ENCODE results near the gene COBL. TPM values are rescaled to one million over a fixed set of nuclear protein-coding genes. Genes with fewer than 3 reads are reported as not detected.
A peak's percentile ranks its signal among the peaks of the same experiment; 100 is the strongest.

COBL gene
- total RNA-seq, 1 experiment from 2014 or later: 51.4 TPM

GRCh38 chr7:51227861-51228260 lies 88.7 kb downstream of the COBL start:
- peaks cover 18% of the 10 kb centered on the region for H3K4me1 ChIP-seq (replicated peaks; ENCODE audit: insufficient read depth)
- BruUV-seq (replicated peaks): no TSS peak
- H3K9me2 ChIP-seq (ENCODE audit: insufficient read depth): no peaks in the 10 kb centered on the region
- no peak overlapping the region for H2AFZ ChIP-seq
- no peak for TF ChIP-seq CTCF (conservative IDR thresholded peaks at IDR 0.05)
- TF ChIP-seq EZH2 (IDR thresholded peaks at IDR 0.05; ENCODE audit: low read depth): no peak
- H3F3A ChIP-seq (ENCODE audit: insufficient read depth, low read depth): peaks cover 8% of the 10 kb centered on the region; the same call in 1 of the 2 replicates
- POLR2A ChIA-PET (ENCODE audit: unreplicated experiment): interaction anchor here (0.5 to 0.7 kb wide), 3 partner anchors 35 to 118 kb away, joined by 3 to 9 read pairs (median 3); no protein-coding TSS in a partner anchor
- H3K27ac ChIP-seq: no peak overlapping the region
- H3K9me3 ChIP-seq (ENCODE audit: insufficient read depth, low read depth): no peaks in the 10 kb centered on the region
- no peaks in the 10 kb centered on the region for H3K36me3 ChIP-seq (ENCODE audit: low read depth)
- no peak overlapping the region for H3K4me2 ChIP-seq
- CTCF ChIA-PET: interaction anchor here (0.7 to 1.3 kb wide), 2 partner anchors 139 to 1135 kb away, joined by 3 to 4 read pairs; no protein-coding TSS in a partner anchor
- no peak for DNase-seq
- H3K4me3 ChIP-seq: no peak overlapping the region
- 0 out of 2 replicates have a peak, but pooled peaks cover 2% of the 10 kb centered on the region for H3K79me2 ChIP-seq (ENCODE audit: low read depth)
- peaks cover 4% of the 10 kb centered on the region for H4K20me1 ChIP-seq (ENCODE audit: insufficient read depth)
- intact Hi-C loops (cut with micrococcal nuclease; ENCODE audit: unreplicated experiment): loop anchor here (5.0 kb wide), 1 partner anchor 34 kb away; no protein-coding TSS in a partner anchor
- H3K27me3 ChIP-seq (ENCODE audit: insufficient read depth, low read depth): no peaks in the 10 kb centered on the region

GRCh38 chr7:51226916-51227535 lies 89.6 kb downstream of the COBL start:
- no peak overlapping the region for H2AFZ ChIP-seq
- no peaks in the 10 kb centered on the region for H3K9me2 ChIP-seq (ENCODE audit: insufficient read depth)
- no peak overlapping the region for H3K4me2 ChIP-seq
- POLR2A ChIA-PET (ENCODE audit: unreplicated experiment): no interaction called here
- no peaks in the 10 kb centered on the region for H3K36me3 ChIP-seq (ENCODE audit: low read depth)
- 0 out of 2 replicates have a peak, but pooled peaks cover 4% of the 10 kb centered on the region for H3K79me2 ChIP-seq (ENCODE audit: low read depth)
- H3K4me3 ChIP-seq: no peak overlapping the region
- no peak for DNase-seq
- peaks cover 4% of the 10 kb centered on the region for H4K20me1 ChIP-seq (ENCODE audit: insufficient read depth)
- H3K27ac ChIP-seq: no peak overlapping the region
- intact Hi-C loops (cut with micrococcal nuclease; ENCODE audit: unreplicated experiment): loop anchor here (5.0 kb wide), 1 partner anchor 35 kb away; no protein-coding TSS in a partner anchor
- CTCF ChIA-PET: interaction anchor here (1.3 kb wide), 1 partner anchor 140 kb away, joined by 4 read pairs; no protein-coding TSS in a partner anchor
- BruUV-seq (replicated peaks): no TSS peak
- peaks cover 18% of the 10 kb centered on the region for H3K4me1 ChIP-seq (replicated peaks; ENCODE audit: insufficient read depth)
- H3K9me3 ChIP-seq (ENCODE audit: insufficient read depth, low read depth): no peaks in the 10 kb centered on the region
- TF ChIP-seq CTCF (conservative IDR thresholded peaks at IDR 0.05): no peak
- TF ChIP-seq EZH2 (IDR thresholded peaks at IDR 0.05; ENCODE audit: low read depth): no peak
- H3K27me3 ChIP-seq (ENCODE audit: insufficient read depth, low read depth): no peaks in the 10 kb centered on the region
- H3F3A ChIP-seq (ENCODE audit: insufficient read depth, low read depth): peaks cover 8% of the 10 kb centered on the region; the same call in 1 of the 2 replicates

- peaks cover 18% of the 10 kb centered on the region for H3K4me1 ChIP-seq (replicated peaks; ENCODE audit: insufficient read depth)
- H3K79me2 ChIP-seq (ENCODE audit: low read depth): 0 out of 2 replicates have a peak, but pooled peaks cover 4% of the 10 kb centered on the region
- no peaks in the 10 kb centered on the region for H3K9me2 ChIP-seq (ENCODE audit: insufficient read depth)
- no peaks in the 10 kb centered on the region for H3K36me3 ChIP-seq (ENCODE audit: low read depth)
- POLR2A ChIA-PET (ENCODE audit: unreplicated experiment): interaction anchor here (0.6 kb wide), 1 partner anchor 25 kb away, joined by 10 read pairs; no protein-coding TSS in a partner anchor
- H3F3A ChIP-seq (ENCODE audit: insufficient read depth, low read depth): peaks cover 8% of the 10 kb centered on the region; the same call in 1 of the 2 replicates
- peak in 1 of 2 experiments; percentile 43 for DNase-seq
- intact Hi-C loops (cut with micrococcal nuclease; ENCODE audit: unreplicated experiment): loop anchor here (5.0 kb wide), 1 partner anchor 36 kb away; no protein-coding TSS in a partner anchor
- H3K9me3 ChIP-seq (ENCODE audit: insufficient read depth, low read depth): no peaks in the 10 kb centered on the region
- H3K27ac ChIP-seq: no peak overlapping the region
- H3K4me2 ChIP-seq: no peak overlapping the region
- CTCF ChIA-PET: interaction anchor here (0.7 to 1.7 kb wide), 5 partner anchors 57 to 150 kb away, joined by 3 to 23 read pairs (median 4); no protein-coding TSS in a partner anchor
- TF ChIP-seq EZH2 (IDR thresholded peaks at IDR 0.05; ENCODE audit: low read depth): no peak
- peaks cover 4% of the 10 kb centered on the region for H4K20me1 ChIP-seq (ENCODE audit: insufficient read depth)
- no peak overlapping the region for H3K4me3 ChIP-seq
- no peaks in the 10 kb centered on the region for H3K27me3 ChIP-seq (ENCODE audit: insufficient read depth, low read depth)
- BruUV-seq (replicated peaks): no TSS peak
- H2AFZ ChIP-seq: no peak overlapping the region
Observed at GRCh38 chr7:51226063-51226755, 90.4 kb downstream of the COBL start.
